Measurements from ENCODE around the gene HMGB1. TPM values are rescaled to one million over a fixed set of nuclear protein-coding genes. Genes with fewer than 3 reads are reported as not detected.

The HMGB1 gene
- total and polyA plus RNA-seq, 2 donors (not counting 3 experiments of a cell fraction or from before 2014, with no cell fraction given), result 111 to 670 TPM

DNA sequence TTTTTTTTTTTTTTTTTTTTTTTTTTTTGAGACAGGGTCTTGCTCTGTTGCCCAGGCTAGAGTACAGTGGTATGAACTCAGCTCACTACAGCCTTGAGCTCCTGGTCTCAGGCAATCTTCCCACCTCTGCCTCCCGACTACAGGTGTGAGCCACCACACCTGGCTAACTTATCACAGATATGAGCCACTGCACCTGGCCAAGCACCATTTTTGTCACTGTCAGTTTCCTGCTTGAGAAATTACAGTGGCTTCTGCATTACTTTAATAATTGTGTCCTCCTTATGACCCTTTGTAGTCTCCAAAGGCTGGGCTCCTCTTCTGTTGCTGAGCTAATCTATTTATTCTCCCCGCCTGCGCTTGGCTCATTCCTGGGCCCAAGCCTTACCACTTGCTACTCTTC lies 27.4 kb downstream of the HMGB1 start:
- no peak overlapping the region for H2AFZ ChIP-seq (ENCODE audit: low read depth, low read length)
- CTCF ChIA-PET, result no interaction called here
- BruUV-seq (replicated peaks), result no TSS peak
- dilution Hi-C loops (cut with MboI; ENCODE audit: extremely low pct_ligation_motif_present, low sequenced_read_pairs) (no loop called here), intact Hi-C loops (cut with micrococcal nuclease) (no loop called here)
- TF ChIP-seq, protein P1, sequence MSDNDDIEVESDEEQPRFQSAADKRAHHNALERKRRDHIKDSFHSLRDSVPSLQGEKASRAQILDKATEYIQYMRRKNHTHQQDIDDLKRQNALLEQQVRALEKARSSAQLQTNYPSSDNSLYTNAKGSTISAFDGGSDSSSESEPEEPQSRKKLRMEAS (IDR thresholded peaks at IDR 0.05; ENCODE audit: insufficient read depth, insufficient read length), result no peak
- TF ChIP-seq POLR2A (IDR thresholded peaks at IDR 0.05; ENCODE audit: low read depth, low read length) (no peak), FOS (IDR thresholded peaks at IDR 0.05; ENCODE audit: borderline replicate concordance, insufficient read depth, low read length) (no peak), JUN (IDR thresholded peaks at IDR 0.05; ENCODE audit: borderline replicate concordance, insufficient read depth, insufficient read length, low read depth) (no peak), POLR2AphosphoS5 (IDR thresholded peaks at IDR 0.05; ENCODE audit: insufficient read depth, low read depth, low read length) (no peak), MYC (IDR thresholded peaks at IDR 0.05; ENCODE audit: low read depth, low read length) (no peak), EZH2 (IDR thresholded peaks at IDR 0.05; ENCODE audit: borderline replicate concordance, low read depth, low read length, severe bottlenecking) (no peak), GATA2 (IDR thresholded peaks at IDR 0.05; ENCODE audit: insufficient read depth, insufficient read length, low read depth, low read length) (no peak)
- TF ChIP-seq, protein P2, sequence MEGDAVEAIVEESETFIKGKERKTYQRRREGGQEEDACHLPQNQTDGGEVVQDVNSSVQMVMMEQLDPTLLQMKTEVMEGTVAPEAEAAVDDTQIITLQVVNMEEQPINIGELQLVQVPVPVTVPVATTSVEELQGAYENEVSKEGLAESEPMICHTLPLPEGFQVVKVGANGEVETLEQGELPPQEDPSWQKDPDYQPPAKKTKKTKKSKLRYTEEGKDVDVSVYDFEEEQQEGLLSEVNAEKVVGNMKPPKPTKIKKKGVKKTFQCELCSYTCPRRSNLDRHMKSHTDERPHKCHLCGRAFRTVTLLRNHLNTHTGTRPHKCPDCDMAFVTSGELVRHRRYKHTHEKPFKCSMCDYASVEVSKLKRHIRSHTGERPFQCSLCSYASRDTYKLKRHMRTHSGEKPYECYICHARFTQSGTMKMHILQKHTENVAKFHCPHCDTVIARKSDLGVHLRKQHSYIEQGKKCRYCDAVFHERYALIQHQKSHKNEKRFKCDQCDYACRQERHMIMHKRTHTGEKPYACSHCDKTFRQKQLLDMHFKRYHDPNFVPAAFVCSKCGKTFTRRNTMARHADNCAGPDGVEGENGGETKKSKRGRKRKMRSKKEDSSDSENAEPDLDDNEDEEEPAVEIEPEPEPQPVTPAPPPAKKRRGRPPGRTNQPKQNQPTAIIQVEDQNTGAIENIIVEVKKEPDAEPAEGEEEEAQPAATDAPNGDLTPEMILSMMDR (IDR thresholded peaks at IDR 0.05; ENCODE audit: extremely low read depth in 1 of 2, insufficient read depth in 1 of 2, low read depth in 1 of 2, low read length in 2 of 2), result no peak
- no peak overlapping the region for H3K4me2 ChIP-seq (ENCODE audit: insufficient read depth, low read length)
- H3K27ac ChIP-seq (ENCODE audit: insufficient read depth, low read depth, low read length), result no peak overlapping the region
- H3K4me1 ChIP-seq (ENCODE audit: control insufficient read depth, extremely low read depth, insufficient read depth, low read length), result no peaks in the 10 kb centered on the region
- H3K36me3 ChIP-seq (ENCODE audit: control insufficient read depth in 2 of 2, extremely low read depth in 1 of 2, insufficient read depth in 2 of 2, low read length in 2 of 2), result no peaks in the 10 kb centered on the region
- DNase-seq (ENCODE audit: low read depth, low spot score) (no peak), FAIRE-seq (no peak)
- no peaks in the 10 kb centered on the region for H3K9me3 ChIP-seq (replicated peaks; ENCODE audit: control insufficient read depth, insufficient read depth, low read length)
- no peak overlapping the region for H3K4me3 ChIP-seq (replicated peaks in 1 of 3; ENCODE audit: insufficient read depth in 1 of 3, low read depth in 1 of 3, low read length in 3 of 3)
- H3K79me2 ChIP-seq (ENCODE audit: control insufficient read depth, insufficient read depth, low read length), result no peaks in the 10 kb centered on the region
- no peaks in the 10 kb centered on the region for H3K9me1 ChIP-seq (replicated peaks; ENCODE audit: control insufficient read depth, extremely low read depth, insufficient read depth, low read length)
- no peak overlapping the region for H3K9ac ChIP-seq (replicated peaks; ENCODE audit: extremely low read depth, insufficient read depth, low read length)
- H3K27me3 ChIP-seq (ENCODE audit: control insufficient read depth in 2 of 2, insufficient read depth in 2 of 2, low read length in 2 of 2), result peaks cover 5 to 6% of the 10 kb centered on the region in 2 experiments
- POLR2A ChIA-PET, result no interaction called here
- H4K20me1 ChIP-seq (replicated peaks; ENCODE audit: control insufficient read depth, extremely low read depth, insufficient read depth, low read length), result no peaks in the 10 kb centered on the region

Measured in endothelial cell of umbilical vein (primary cell).